Astrocyte (in vitro differentiated cells and primary cell): Measurements from ENCODE around the gene DLG1.

Experiments used
- EZH2 ChIP-seq: IDR thresholded peaks from 2 replicates; pipeline ENCODE4 v1.6.1; 2012; ENCODE audit warnings: mild to moderate bottlenecking, low read length, inconsistent platforms; ENCODE audit not compliant: insufficient read depth
- TF ChIP-seq, protein P1 (sequence below): IDR thresholded peaks from 2 replicates; pipeline ENCODE4 v1.5.1; 2011; ENCODE audit warnings: low read depth, mild to moderate bottlenecking, inconsistent platforms, low read length, moderate library complexity; ENCODE audit not compliant: insufficient read depth

GRCh38 chr3:197027896-197028727, 270.3 kb downstream of the DLG1 start:
- TF ChIP-seq, protein P1, sequence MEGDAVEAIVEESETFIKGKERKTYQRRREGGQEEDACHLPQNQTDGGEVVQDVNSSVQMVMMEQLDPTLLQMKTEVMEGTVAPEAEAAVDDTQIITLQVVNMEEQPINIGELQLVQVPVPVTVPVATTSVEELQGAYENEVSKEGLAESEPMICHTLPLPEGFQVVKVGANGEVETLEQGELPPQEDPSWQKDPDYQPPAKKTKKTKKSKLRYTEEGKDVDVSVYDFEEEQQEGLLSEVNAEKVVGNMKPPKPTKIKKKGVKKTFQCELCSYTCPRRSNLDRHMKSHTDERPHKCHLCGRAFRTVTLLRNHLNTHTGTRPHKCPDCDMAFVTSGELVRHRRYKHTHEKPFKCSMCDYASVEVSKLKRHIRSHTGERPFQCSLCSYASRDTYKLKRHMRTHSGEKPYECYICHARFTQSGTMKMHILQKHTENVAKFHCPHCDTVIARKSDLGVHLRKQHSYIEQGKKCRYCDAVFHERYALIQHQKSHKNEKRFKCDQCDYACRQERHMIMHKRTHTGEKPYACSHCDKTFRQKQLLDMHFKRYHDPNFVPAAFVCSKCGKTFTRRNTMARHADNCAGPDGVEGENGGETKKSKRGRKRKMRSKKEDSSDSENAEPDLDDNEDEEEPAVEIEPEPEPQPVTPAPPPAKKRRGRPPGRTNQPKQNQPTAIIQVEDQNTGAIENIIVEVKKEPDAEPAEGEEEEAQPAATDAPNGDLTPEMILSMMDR = no peak
- no peak for TF ChIP-seq EZH2
